GM23248 (cell line): ENCODE measurements around the gene PHACTR3. TPM values are rescaled to one million over a fixed set of nuclear protein-coding genes. Genes with fewer than 3 reads are reported as not detected.

Experiments used
- DNase-seq: peaks from one replicate; pipeline ENCODE4 v3.0.0-alpha.2; 2015
- H2AFZ ChIP-seq: fragments of 200-600 bp; sonication (generic); 2 replicates; pipeline ENCODE4 v1.6.1; 2016; ENCODE audit warnings: antibody characterized with exemption
- H3F3A ChIP-seq: fragments of 200-600 bp; sonication (generic); 2 replicates; pipeline ENCODE4 v1.6.1; 2016; ENCODE audit warnings: mild to moderate bottlenecking, antibody characterized with exemption, mixed run types; ENCODE audit not compliant: insufficient read depth
- H3K27ac ChIP-seq: fragments of 200-600 bp; sonication (generic); 2 replicates; pipeline ENCODE4 v1.5.1; 2016; ENCODE audit warnings: mild to moderate bottlenecking
- H3K27me3 ChIP-seq: fragments of 200-600 bp; sonication (generic); replicated peaks from 2 replicates; pipeline ENCODE4 v1.6.1; 2016; ENCODE audit warnings: mild to moderate bottlenecking; ENCODE audit not compliant: insufficient read depth
- H3K36me3 ChIP-seq: fragments of 200-600 bp; sonication (generic); 2 replicates; pipeline ENCODE4 v1.6.1; 2016; ENCODE audit warnings: low read depth, mild to moderate bottlenecking
- H3K4me1 ChIP-seq: fragments of 200-600 bp; sonication (generic); 2 replicates; pipeline ENCODE4 v1.6.1; 2016; ENCODE audit warnings: mild to moderate bottlenecking; ENCODE audit not compliant: insufficient read depth
- H3K4me2 ChIP-seq: fragments of 200-600 bp; sonication (generic); one replicate; pipeline ENCODE4 v1.6.1; 2016; ENCODE audit warnings: mild to moderate bottlenecking; ENCODE audit not compliant: unreplicated experiment
- H3K4me3 ChIP-seq: fragments of 200-600 bp; sonication (generic); 2 replicates; pipeline ENCODE4 v1.5.1; 2016; ENCODE audit warnings: mild to moderate bottlenecking
- H3K79me2 ChIP-seq: fragments of 200-600 bp; sonication (generic); 2 replicates; pipeline ENCODE4 v1.6.1; 2016; ENCODE audit warnings: mild to moderate bottlenecking; ENCODE audit not compliant: insufficient read depth
- H3K9ac ChIP-seq: fragments of 200-600 bp; sonication (generic); 2 replicates; pipeline ENCODE4 v1.6.1; 2016; ENCODE audit warnings: mild to moderate bottlenecking
- H3K9me2 ChIP-seq: fragments of 200-600 bp; sonication (generic); 2 replicates; pipeline ENCODE4 v1.6.1; 2016; ENCODE audit warnings: mixed run types, mild to moderate bottlenecking, moderate library complexity; ENCODE audit not compliant: insufficient read depth
- H3K9me3 ChIP-seq: fragments of 200-600 bp; sonication (generic); one replicate; pipeline ENCODE4 v1.6.1; 2017; ENCODE audit warnings: low read depth
- H4K20me1 ChIP-seq: fragments of 200-600 bp; sonication (generic); 2 replicates; pipeline ENCODE4 v1.6.0; 2016; ENCODE audit not compliant: insufficient read depth
- EZH2 ChIP-seq: fragments of 200-600 bp; sonication (generic); IDR thresholded peaks from 2 replicates; pipeline ENCODE4 v1.6.1; 2018; ENCODE audit warnings: antibody characterized with exemption, mild to moderate bottlenecking; ENCODE audit not compliant: insufficient read depth, poor library complexity, severe bottlenecking
- EZH2phosphoT487 ChIP-seq: fragments of 200-600 bp; sonication (generic); IDR thresholded peaks from 2 replicates; pipeline ENCODE4 v1.6.1; 2018; ENCODE audit warnings: antibody characterized with exemption, moderate library complexity, mild to moderate bottlenecking, low read depth; ENCODE audit not compliant: insufficient read depth
- WGBS, 2 experiments: methylation state at CpG; one replicate each; pipeline ENCODE4 v1.1.6; 2015 to 2017; ENCODE audit warnings: low lambda C conversion rate in 2 of 2, low coverage in 1 of 2; ENCODE audit errors: missing lambda C conversion rate in 2 of 2; 5-methylcytosine and 5-hydroxymethylcytosine counted together
- in situ Hi-C: fragments of 300-500 bp; cut with MboI; formaldehyde crosslinking; loops from 2 replicates; pipeline ENCODE4 v1.15.0; 2020
- polyA plus RNA-seq: library from polyadenylated mRNA; unstranded; fragments of >200 nt; fragmentation: Nextera tagmentation; extraction: Ambion mirVana; gene quantifications from 2 replicates; pipeline ENCODE4 v1.2.1, GENCODE V29; 2016
- small RNA-seq: library from RNA; depleted of rRNA; stranded (forward); fragments of <200 nt; gene quantifications from one replicate; pipeline ENCODE3, GENCODE V24; 2014; ENCODE audit warnings: low read depth, low replicate concordance
- total RNA-seq: library from RNA; depleted of rRNA; stranded (reverse); fragments of >200 nt; shearing (Covaris generic); gene quantifications from 2 replicates; pipeline ENCODE4 v1.2.3, GENCODE V29; 2014

PHACTR3 gene
- total and polyA plus RNA-seq, 2 experiments from 2014 or later: not detected

GRCh38 chr20:59891581-59891980, 287.2 kb downstream of the PHACTR3 start:
- H3F3A ChIP-seq: no peaks in the 10 kb centered on the region
- TF ChIP-seq EZH2 (no peak), EZH2phosphoT487 (no peak)
- 91 to 95% methylated on average over 1 of the region's 1 CpG for WGBS, 2 experiments
- H3K9me3 ChIP-seq: no peaks in the 10 kb centered on the region
- no peak overlapping the region for H3K27ac ChIP-seq
- no peaks in the 10 kb centered on the region for H3K27me3 ChIP-seq
- no peak overlapping the region for H2AFZ ChIP-seq
- H3K4me2 ChIP-seq: no peak overlapping the region
- no peaks in the 10 kb centered on the region for H3K4me1 ChIP-seq
- DNase-seq: no peak
- H3K9me2 ChIP-seq: no peaks in the 10 kb centered on the region
- H3K36me3 ChIP-seq: no peaks in the 10 kb centered on the region
- no peaks in the 10 kb centered on the region for H4K20me1 ChIP-seq
- in situ Hi-C loops: no loop called here
- no peaks in the 10 kb centered on the region for H3K79me2 ChIP-seq
- H3K4me3 ChIP-seq: no peak overlapping the region
- H3K9ac ChIP-seq: no peak overlapping the region

DNA sequence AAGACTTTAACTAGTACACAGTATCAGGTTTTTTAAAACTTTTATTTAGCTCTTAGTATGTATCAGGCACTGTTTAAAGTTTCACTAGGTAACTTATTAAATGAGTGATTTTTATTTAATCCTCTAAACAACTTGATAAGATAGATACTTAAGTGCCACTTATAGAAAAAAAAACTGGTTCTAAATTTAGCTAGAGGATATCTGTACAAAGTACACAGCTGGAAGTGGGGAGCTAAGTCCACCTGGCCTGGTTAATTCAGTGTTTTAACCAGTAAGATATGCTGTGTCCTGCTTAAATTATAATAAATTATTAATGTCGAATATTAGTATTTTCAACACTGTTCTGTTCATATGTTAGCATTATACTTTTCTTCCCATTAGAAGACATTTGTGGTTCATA, 291.6 kb downstream of the PHACTR3 start:
- Histone ChIP-seq H3F3A (no peaks in the 10 kb centered on the region), H3K4me2 (no peak overlapping the region), H3K4me3 (no peak overlapping the region), H3K36me3 (no peaks in the 10 kb centered on the region), H4K20me1 (no peaks in the 10 kb centered on the region), H3K9me3 (no peaks in the 10 kb centered on the region), H2AFZ (no peak overlapping the region), H3K9me2 (no peaks in the 10 kb centered on the region; the same call in 1 of the 2 replicates), H3K4me1 (no peaks in the 10 kb centered on the region), H3K27me3 (no peaks in the 10 kb centered on the region), H3K9ac (no peak overlapping the region), H3K79me2 (no peaks in the 10 kb centered on the region), H3K27ac (no peak overlapping the region)
- no peak for DNase-seq
- 33 to 67% methylated on average over 1 of the region's 1 CpG for WGBS, 2 experiments
- TF ChIP-seq EZH2phosphoT487: no peak
- TF ChIP-seq EZH2: no peak
- in situ Hi-C loops: no loop called here

Small RNAs within 50 kb of the gene (small RNA-seq; reads per million reads assigned to genes)
- not detected for gene RNU7-141P
